NCI-H146 (cell line): Measurements from ENCODE around the gene LTF.
A peak's percentile ranks its signal among the peaks of the same experiment; 100 is the strongest.
"Not testable (repeated sequence)": the region's sequence is repeated elsewhere in the genome, so short reads cannot be mapped to it uniquely, and the experiment has no call there.

ENCODE experiments used
- DNase-seq: peaks from one replicate; lab custom pipeline; 2025; lab: John Stamatoyannopoulos, UW

Gene LTF

GRCh38 chr3:46464326-46465195 is at the start of gene LTF:
TSS of gene LTF (minus strand) at chr3:46464905. CDS start at chr3:46464867, 38 bp downstream.
- no peak for DNase-seq

DNA sequence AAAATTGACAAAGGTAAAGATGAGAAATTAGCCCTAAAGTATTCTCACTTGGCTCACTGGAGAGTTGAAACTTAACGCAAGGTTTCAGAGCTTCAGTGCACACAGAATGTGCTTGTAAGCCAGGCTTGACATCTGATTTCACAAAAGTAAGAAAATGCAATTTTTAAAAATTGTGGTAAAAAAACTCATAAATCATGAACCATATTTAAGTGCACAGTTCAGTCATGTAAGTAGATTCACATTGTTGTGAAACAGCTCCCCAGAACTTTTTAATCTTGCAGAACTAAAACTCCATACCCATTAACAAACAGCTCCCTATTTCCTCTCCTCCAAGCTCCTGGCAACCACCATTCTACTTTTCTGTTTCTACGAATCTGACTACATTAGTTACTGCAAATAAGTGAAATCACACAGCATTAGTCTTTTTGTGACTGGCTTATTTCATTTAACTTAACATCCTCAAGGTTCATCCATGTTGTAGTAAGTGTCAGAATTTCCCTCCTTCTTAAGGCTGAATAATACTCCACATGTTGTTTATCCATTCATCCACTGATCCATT is 47.6 kb upstream of the LTF start:
- DNase-seq, result no peak

DNA sequence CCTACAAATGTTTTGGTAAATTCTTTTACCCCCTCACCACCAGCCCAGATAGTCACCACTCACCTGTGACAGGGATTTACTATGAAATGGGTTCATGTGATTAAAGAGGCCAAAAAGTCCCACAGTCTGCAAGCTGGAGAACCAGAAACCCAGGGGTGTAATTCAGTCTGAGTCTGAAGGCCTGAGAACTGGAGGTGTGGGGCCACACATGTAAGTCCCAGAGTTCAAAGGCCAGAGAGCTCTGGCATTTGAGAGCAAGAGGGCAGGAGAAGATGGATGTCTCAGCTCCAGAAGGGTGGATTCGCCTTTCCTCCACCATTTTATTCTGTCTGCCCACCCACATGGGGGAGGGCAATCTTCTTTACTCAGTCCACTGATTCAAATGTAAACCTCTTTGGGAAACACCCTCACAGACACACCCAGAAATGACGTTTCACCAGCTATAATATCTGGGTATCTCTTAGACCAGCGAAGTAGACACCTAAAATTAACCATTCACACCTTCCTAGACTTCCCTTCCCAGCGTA is 45.0 kb upstream of the LTF start:
- DNase-seq, result no peak

DNA sequence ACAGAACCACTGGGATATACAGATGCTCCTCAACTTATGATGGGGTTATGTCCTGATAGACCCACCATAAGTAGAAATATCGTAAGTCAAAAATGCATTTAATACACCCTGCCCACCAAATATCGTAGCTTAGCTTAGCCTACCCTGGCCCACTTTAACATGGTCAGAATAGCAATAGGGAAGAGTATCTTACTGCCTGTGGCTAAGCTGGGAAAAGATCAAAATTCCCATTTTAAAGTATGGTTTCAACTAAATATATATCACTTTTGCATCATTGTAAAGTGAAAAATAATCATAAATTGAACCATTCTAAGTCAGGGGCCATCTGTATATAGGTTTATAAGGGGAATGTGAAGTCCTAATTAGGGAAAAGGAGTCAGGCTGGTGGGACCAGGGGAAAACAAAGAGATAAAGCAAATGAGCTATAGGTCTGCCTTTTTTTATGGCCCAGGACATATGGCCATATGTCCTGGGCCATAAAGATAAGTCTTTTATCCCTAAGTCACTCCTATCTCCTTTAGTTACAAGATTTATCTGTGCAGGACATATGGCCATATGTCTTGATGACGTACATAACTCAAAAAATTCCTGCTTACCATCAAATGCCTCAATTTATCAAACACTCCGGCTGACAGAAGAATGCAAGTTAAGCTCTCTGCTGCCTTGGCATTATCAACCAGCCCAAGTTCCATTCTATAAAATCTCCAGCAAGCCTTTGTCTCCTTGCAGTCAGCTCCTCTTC is 44.3 kb upstream of the LTF start:
- DNase-seq, result no peak

GRCh38 chr3:46506526-46506925 is 41.8 kb upstream of the LTF start:
- no peak for DNase-seq

- DNase-seq, result no peak
Observed at GRCh38 chr3:46505953-46506352, 41.2 kb upstream of the LTF start.

- no peak for DNase-seq
Observed at GRCh38 chr3:46504789-46505188, 40.1 kb upstream of the LTF start.

DNA sequence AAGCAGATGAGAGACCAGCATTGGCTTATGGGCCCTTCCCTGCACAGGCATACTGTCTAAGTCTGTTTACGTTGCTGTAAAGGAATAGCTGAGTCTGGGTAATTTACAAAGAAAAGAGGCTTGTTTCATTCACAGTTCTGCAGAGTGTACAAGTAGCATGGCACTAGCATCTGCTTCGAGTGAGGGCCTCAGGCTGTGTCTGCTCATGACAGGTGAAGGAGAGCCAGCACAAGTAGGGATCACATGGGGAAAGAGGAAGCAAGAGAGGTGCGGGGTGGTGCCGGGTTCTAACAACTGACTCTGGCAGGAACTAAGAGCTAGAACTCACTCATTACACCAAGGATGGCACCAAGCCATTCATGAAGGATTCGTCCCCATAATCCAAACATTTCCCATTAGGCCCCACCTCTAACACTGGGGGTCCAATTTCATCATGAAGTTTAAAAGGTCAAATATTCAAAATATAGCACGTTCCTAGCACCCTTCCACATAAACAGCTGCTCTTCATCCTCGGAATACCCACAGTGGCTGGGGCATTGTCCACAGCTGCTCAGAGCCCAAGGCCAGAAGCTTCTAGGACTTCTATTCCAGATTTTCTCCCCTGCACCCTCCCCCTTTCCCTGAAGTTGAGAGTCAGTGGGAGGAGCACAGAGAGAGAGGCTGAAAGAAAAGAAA is 38.6 kb upstream of the LTF start:
- DNase-seq, result no peak

- DNase-seq, result no peak
Observed at GRCh38 chr3:46501702-46502101, 37.0 kb upstream of the LTF start.

GRCh38 chr3:46500656-46501635 is 36.2 kb upstream of the LTF start:
- no peak for DNase-seq

GRCh38 chr3:46498916-46499519 is 34.3 kb upstream of the LTF start:
- no peak for DNase-seq

DNA sequence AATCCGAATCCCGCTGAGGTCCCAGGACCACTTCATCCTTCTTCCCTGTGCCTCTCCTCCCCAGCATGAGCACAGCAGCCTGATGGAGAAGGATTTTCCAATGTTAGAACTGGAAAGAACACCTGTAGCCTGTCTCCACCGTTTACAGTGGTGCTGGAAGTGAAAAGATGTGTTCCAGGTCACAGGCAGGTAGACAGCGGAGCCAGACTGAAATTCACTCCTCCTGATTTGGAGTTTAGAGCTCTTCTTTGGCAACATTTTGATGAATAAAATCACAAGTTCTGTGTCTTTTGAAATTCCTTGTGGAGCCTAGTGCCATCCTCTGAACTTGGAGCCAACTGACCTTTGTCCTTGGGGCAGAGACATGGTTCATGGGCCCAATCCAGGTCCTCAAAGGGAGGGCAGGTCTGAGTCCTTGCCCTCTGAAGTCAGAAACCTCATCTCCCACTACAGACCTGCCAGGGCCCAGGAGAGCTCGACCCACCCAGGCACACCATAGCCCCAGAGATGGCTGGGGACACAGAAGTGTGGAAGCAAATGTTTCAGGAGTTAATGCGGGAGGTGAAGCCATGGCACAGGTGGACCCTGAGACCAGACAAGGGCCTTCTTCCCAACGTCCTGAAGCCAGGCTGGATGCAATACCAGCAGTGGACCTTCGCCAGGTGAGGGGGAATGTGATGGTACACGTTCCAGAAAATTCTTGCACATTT is 33.0 kb upstream of the LTF start, which contains the start of gene RTP3:
Gene RTP3, plus strand, starts transcription at position 421 of the 710 bp plus-strand sequence. Its CDS starts 87 bp downstream, at position 508.
- no peak for DNase-seq

DNA sequence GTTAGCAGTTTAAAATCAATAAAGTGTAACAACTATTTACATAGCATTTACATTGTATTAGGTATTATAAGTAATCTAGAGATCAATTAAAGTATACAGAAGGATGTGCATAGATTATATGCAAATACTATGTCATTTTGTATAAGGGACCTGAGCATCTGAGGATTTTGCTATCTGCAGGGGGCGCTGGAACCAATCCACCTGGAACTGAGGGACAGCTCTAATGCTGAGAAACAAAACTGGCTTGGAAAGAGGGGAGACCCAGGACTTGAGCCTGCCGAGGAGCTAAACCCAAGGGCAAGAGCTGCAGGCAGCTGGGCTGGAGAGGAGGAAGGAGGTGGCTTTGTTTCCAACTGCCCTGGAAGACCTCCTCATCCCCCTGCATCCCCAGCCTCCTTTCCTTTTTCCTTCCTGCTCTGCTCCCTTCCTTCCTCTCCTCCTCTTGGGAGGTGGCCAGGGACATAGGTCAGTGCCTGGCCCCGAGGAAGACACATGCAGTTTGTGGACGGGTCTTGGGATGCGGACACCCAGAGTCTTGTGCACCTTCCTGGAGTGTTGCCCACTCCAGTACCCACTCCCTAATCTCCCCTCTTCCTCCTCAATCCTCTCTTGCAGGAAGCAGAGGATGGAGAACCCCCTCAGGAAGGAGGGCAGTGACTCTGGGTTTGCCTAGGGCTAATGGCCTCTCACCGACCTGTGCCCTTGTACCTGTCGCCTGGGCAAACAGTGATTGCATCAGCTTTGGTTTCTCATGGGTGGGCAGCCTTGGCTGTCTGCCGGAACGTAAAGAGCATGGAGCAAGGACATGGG is 32.2 kb upstream of the LTF start:
- DNase-seq, result peak; percentile 2

- no peak for DNase-seq
Observed at GRCh38 chr3:46495901-46496456, 31.3 kb upstream of the LTF start.

GRCh38 chr3:46494491-46494890 is 29.8 kb upstream of the LTF start:
- not testable (repeated sequence) for DNase-seq

- DNase-seq, result peak; percentile 14
Observed at GRCh38 chr3:46492890-46493547, 28.3 kb upstream of the LTF start.

DNA sequence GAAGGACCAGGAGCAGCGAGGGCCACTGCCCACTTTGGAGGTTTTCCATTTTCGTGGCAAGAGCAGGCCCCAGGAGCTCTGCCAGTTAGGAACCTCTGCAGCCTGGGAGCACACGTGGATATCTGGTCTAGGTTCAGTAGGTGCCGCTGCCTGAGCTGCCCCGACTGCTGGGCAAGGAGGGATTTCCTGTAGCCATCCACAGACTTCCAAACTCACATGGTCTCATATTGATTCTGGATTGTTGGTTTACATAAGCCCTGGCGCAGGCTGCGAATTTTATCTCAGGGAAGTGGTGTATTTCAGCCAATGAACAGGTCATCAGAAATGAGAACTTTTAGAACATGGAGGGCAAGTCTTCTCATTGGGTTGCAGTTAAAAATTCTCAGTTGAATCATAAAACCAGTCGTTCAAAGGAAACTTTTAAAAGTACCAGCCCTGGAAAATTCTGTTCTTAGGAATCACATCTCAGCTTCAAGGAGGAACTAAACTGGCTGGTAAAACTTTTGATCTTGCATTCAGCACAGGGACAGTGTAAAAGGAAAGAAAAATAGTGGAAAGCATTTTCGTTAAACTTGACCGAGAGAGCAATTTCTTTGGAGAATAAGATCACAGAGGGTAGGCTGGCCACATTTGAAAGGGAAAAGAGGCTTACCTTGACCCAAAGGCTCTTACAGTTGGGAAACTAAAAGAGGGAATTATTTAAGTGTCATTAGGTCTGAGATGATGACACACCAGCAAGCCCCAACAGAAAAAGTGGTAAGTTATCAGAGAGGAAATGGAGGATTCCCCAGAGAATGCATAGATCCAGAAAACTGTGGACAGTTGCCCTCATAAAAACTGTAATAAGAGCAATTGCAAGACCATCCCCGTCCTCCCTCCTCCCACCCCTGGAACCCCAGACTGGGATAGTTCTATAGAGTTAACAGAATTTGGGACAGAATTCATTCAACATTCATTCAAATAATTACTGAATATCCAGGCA is 26.7 kb upstream of the LTF start:
- DNase-seq, result no peak
